HepG2 (cell line): ENCODE results near the gene HYCC2. TPM values are rescaled to one million over a fixed set of nuclear protein-coding genes. Genes with fewer than 3 reads are reported as not detected.

Source experiments
- ARHGAP35 ChIP-seq: sonication (generic); formaldehyde crosslinking; IDR thresholded peaks from 2 replicates; pipeline ENCODE4 v1.9.0; 2022; ENCODE audit warnings: mild to moderate bottlenecking, inconsistent platforms, moderate library complexity, missing genetic modification reagents, borderline replicate concordance
- FOXA3 ChIP-seq: IDR thresholded peaks from 2 replicates; pipeline ENCODE4 v1.6.1; 2016; ENCODE audit warnings: missing genetic modification reagents, missing compliant biosample characterization
- FOXP4 ChIP-seq: sonication (generic); formaldehyde crosslinking; IDR thresholded peaks from 2 replicates; pipeline ENCODE4 v1.4.0; 2020; ENCODE audit warnings: missing genetic modification reagents
- IRF9 ChIP-seq: sonication (generic); formaldehyde crosslinking; IDR thresholded peaks from 2 replicates; pipeline ENCODE4 v1.8.0; 2022; ENCODE audit warnings: missing genetic modification reagents, mild to moderate bottlenecking, borderline replicate concordance
- POLR2A ChIP-seq, 2 experiments: IDR thresholded peaks; 2 replicates each; pipeline ENCODE4 v1.6.1; 2011; ENCODE audit warnings: low read depth in 2 of 2, low read length in 2 of 2, mild to moderate bottlenecking in 1 of 2, moderate library complexity in 1 of 2; ENCODE audit not compliant: insufficient read depth in 1 of 2
- REL ChIP-seq: sonication (generic); formaldehyde crosslinking; conservative IDR thresholded peaks from 2 replicates; pipeline ENCODE4 v1.8.0; 2022; ENCODE audit warnings: mild to moderate bottlenecking, missing genetic modification reagents, moderate library complexity
- SNAPC5 ChIP-seq: sonication (generic); formaldehyde crosslinking; IDR thresholded peaks from 2 replicates; pipeline ENCODE4 v1.8.1; 2023; ENCODE audit warnings: mild to moderate bottlenecking, missing genetic modification reagents, borderline replicate concordance
- THRA ChIP-seq: sonication (generic); formaldehyde crosslinking; IDR thresholded peaks from 2 replicates; pipeline ENCODE4 v1.4.0; 2020; ENCODE audit warnings: missing genetic modification reagents, borderline replicate concordance
- TRAFD1 ChIP-seq: sonication (generic); formaldehyde crosslinking; IDR thresholded peaks from 2 replicates; pipeline ENCODE4 v1.5.1; 2020; ENCODE audit warnings: missing genetic modification reagents, mild to moderate bottlenecking, borderline replicate concordance
- ZFP36 ChIP-seq: fragments of 150-350 bp; IDR thresholded peaks from 2 replicates; pipeline ENCODE4 v1.6.1; 2018; ENCODE audit warnings: borderline replicate concordance, low read length, low read depth; ENCODE audit not compliant: partially characterized antibody
- ZMYM4 ChIP-seq: sonication (generic); formaldehyde crosslinking; IDR thresholded peaks from 2 replicates; pipeline ENCODE4 v1.8.1; 2023; ENCODE audit warnings: mild to moderate bottlenecking, missing genetic modification reagents
- ZNF10 ChIP-seq: sonication (generic); formaldehyde crosslinking; IDR thresholded peaks from 2 replicates; pipeline ENCODE4 v1.4.0; 2020; ENCODE audit warnings: mild to moderate bottlenecking, low read depth, missing genetic modification reagents, borderline replicate concordance
- ZNF264 ChIP-seq: sonication (generic); formaldehyde crosslinking; IDR thresholded peaks from 2 replicates; pipeline ENCODE4 v1.4.0; 2020; ENCODE audit warnings: missing genetic modification reagents
- ZNF280D ChIP-seq: sonication (generic); formaldehyde crosslinking; IDR thresholded peaks from 2 replicates; pipeline ENCODE4 v1.5.1; 2020; ENCODE audit warnings: mild to moderate bottlenecking, missing genetic modification reagents
- ZNF562 ChIP-seq: sonication (generic); formaldehyde crosslinking; IDR thresholded peaks from 2 replicates; pipeline ENCODE4 v1.8.0; 2022; ENCODE audit warnings: missing genetic modification reagents, borderline replicate concordance
- ZNF576 ChIP-seq: sonication (generic); formaldehyde crosslinking; IDR thresholded peaks from 2 replicates; pipeline ENCODE4 v1.4.0; 2020; ENCODE audit warnings: mild to moderate bottlenecking, missing genetic modification reagents
- ZNF607 ChIP-seq: sonication (generic); formaldehyde crosslinking; IDR thresholded peaks from 2 replicates; pipeline ENCODE4 v1.5.1; 2020; ENCODE audit warnings: missing genetic modification reagents, mild to moderate bottlenecking, borderline replicate concordance
- ZNF674 ChIP-seq: sonication (generic); formaldehyde crosslinking; IDR thresholded peaks from 2 replicates; pipeline ENCODE4 v1.5.0; 2020; ENCODE audit warnings: low read depth, mild to moderate bottlenecking, missing genetic modification reagents
- polyA plus RNA-seq, 8 experiments: library from polyadenylated mRNA; depleted of rRNA in 3 of 8; stranded (reverse) in 7 of 8; unstranded in 1 of 8; fragments of >200 nt; fragmentation: Illumina TruSeq in 4 of 8; extraction: Trizol in 4 of 8; gene quantifications; 2 replicates each; pipeline versions ENCODE4 v1.2.1 to v1.2.3, GENCODE V29; 2011 to 2016; ENCODE audit warnings: low read depth in 4 of 8, missing spikeins in 1 of 8, mixed read lengths in 1 of 8; ENCODE audit not compliant: insufficient read depth in 1 of 8
- total RNA-seq, 5 experiments: library from RNA; depleted of rRNA; stranded (reverse); fragments of >200 nt; fragmentation: Illumina TruSeq; extraction: Trizol; gene quantifications; 2 replicates each; pipeline ENCODE4 v1.2.3, GENCODE V29; 2016; ENCODE audit warnings: low read depth in 1 of 5

The HYCC2 gene
- total and polyA plus RNA-seq, 2 of the 13 experiments (the other 11 are each of a cell fraction or from before 2014, with no cell fraction given): 4.7 to 13.9 TPM

- peak; percentile 78; the same call in 1 of the 2 replicates for TF ChIP-seq ARHGAP35 (CRISPR knock-in tag)
- peak; percentile 65 to 71 for TF ChIP-seq POLR2A (IDR thresholded peaks at IDR 0.05; ENCODE audit: insufficient read depth in 1 of 2, low read depth in 2 of 2, low read length in 2 of 2)
- TF ChIP-seq ZFP36: no peak
- peak; percentile 95 for TF ChIP-seq ZMYM4
- TF ChIP-seq ZNF562 (CRISPR knock-in tag): peak; percentile 46; the same call in 1 of the 2 replicates
- TF ChIP-seq ZNF607 (CRISPR knock-in tag): peak; percentile 78; the same call in 1 of the 2 replicates
- TF ChIP-seq REL (CRISPR knock-in tag): peak; percentile 95; the same call in 1 of the 2 replicates
- TF ChIP-seq SNAPC5 (CRISPR knock-in tag): peak; percentile 74; the same call in 1 of the 2 replicates
- no peak for TF ChIP-seq ZNF576
- TF ChIP-seq IRF9 (CRISPR knock-in tag): peak; percentile 76
- peak; percentile 77; the same call in 1 of the 2 replicates for TF ChIP-seq ZNF280D (CRISPR knock-in tag)
- peak; percentile 86 for TF ChIP-seq THRA
- TF ChIP-seq FOXA3 (CRISPR knock-in tag): peak; percentile 47
- no peak for TF ChIP-seq TRAFD1 (CRISPR knock-in tag)
- TF ChIP-seq ZNF674: no peak
- peak; percentile 69; the same call in 1 of the 2 replicates for TF ChIP-seq ZNF264
- peak; percentile 35; the same call in 1 of the 2 replicates for TF ChIP-seq FOXP4 (CRISPR knock-in tag)
- no peak; the same call in 1 of the 2 replicates for TF ChIP-seq ZNF10
These were observed at the start of gene HYCC2, which contains the start of gene NDUFB3 (continued) for GRCh38 chr2:201071479-201072200.
